ENCODE results near the gene CBR1.
"Not testable (repeated sequence)": the region's sequence is repeated elsewhere in the genome, so short reads cannot be mapped to it uniquely, and the experiment has no call there.

Gene CBR1

DNA sequence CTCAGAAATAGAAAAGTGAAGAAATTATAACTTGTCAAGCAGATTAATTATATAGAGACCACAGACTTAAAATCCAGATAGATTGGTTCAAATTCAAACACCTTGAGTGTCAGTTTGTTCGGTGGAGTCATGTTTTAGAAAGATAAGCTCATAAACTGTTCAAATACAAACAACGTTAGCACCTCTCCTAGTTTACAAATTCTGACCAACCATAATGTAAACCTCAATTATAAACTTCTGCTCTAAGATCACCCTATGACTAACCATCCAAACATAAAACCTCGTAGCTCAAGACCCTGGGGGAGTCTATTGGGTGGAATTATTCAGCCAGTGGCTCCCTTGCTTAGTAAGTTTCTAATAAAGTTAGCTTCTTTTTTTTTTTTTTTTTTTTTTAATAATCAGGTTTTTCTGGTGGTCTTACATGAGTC is 12.4 kb downstream of the CBR1 start:
- DNase-seq: no peak

DNA sequence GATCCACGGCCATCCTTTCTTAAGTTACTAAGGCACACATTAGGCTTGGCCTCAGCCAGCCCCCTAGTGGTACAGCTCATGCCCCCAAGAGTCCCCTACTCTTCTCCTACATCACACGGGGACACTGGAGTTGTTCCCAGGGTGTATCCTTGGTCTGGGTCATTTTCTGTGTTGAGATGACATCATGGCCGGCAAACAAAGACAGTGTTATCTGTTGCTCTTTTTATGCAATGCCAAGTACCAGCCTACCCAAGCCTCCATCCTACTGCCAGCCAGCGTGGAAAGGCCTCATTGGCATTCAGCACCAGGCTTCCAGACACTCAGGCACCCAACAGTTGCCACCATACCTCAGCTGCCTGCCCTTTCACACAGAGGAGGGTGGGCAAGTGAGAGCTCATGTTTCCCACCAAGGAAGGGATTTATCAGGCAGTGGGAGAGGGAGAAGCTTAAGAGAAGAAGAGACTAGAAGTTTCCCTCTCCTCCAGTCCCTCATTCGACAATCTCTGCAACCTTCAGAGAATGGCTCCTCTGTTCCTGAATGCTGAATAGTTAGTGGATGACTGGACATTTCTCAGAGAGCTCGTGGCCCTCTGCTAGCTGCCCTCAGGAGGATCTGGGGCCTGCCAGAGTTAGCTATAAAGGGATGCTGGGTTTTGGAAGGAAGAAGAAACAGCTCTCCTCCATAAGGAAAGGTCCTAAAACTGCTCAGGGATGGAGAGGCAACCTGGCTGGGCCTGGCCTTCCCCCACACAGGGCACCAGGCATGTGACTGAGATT is 17.7 kb downstream of the CBR1 start:
- no peak for DNase-seq

DNA sequence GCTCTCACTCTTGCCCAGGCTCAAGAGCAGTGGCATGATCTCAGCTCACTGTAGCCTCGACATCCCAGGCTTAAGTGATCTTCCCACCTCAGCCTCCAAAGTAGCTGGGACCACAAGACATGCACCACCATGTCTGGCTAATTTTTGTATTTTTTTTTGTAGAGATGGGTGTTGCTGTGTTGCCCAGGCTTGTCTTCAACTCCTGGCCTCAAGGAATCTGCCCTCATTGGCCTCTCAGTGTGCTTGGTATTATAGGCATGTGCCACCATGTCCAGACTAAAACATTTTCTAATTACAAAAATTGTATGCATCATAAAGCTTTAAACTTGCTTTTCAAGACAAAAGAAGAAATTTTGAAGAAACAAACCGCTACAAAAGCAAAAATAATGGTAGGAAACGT is 20.1 kb downstream of the CBR1 start:
- DNase-seq: no peak

DNA sequence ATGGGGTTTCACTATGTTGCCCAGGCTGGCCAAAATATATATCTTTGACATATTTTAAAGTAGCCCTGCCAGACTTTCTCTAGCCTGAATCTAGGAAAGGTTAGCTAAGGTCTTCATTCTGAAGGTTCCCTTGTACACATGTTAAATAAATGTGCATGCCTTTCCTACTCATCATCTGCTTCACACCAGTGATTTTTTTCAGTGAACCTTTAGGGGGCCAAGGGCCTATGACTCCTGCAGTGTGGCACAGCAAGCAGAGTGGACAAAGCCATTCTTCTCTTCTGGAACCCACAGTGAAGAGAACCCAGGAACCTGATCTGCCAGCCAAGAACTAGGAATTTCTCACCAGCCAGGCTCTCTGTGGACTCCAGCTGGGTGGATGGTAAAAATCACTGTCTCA is 22.9 kb downstream of the CBR1 start:
- no peak for DNase-seq

DNA sequence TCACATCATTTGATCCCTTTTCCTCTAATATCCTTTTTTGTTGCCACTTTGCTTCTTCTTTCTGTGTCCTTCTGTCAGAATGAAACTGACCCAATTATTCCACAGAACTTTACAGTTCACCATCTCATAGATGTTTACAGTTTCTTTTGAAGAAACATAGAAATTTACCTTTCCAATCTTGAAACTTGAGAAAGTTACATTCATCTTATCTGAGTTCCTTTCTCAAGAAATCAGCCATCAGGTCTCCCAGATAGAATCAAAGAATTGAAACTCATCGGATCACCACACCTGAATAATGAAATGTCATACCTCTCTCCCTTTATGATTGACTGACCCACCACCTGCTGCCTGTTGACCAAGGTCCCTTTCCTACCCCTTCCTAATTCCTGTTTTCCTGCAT is 23.7 kb downstream of the CBR1 start:
- DNase-seq: no peak

DNA sequence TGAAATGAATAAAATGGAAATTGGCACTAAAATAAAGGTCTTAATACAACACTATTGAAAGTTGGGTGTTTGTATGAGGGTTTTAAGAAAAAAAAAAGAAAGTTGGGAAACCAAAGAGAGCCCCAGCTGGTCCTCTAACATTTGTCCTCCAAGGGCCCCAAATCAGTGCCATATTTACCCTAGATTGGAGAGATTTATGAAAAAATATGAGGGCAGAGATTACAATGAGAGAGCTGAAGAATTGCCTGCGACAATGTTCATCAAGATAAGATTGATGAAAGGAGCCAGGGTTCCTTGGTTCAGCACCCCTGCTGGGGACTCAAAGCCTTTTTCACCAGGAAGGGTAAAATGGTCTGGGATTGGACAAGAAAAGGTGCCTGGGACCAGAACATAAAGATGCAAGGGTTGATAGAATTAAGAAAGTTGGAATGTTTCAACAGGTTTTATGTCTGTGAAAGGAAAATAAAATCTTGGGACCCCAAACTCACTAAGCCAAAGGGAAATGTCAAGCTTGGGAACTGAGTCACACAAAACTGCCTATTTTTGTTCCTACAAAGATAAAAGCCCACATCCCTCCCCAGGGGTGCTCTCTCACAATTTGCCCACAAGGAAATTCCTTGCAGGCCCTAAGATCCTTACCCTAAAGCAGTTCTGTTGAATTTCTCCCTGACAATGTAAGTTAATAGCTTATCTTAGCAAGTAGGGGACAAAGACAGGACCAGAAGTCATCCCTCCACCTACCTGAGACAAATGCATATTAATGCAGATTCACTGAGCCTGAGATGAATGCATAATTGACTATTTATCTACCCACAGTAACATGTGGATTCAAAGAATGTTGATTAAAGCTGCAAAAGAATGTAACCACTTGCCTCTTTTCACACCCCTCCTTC is 26.8 kb downstream of the CBR1 start:
- no peak for DNase-seq

DNA sequence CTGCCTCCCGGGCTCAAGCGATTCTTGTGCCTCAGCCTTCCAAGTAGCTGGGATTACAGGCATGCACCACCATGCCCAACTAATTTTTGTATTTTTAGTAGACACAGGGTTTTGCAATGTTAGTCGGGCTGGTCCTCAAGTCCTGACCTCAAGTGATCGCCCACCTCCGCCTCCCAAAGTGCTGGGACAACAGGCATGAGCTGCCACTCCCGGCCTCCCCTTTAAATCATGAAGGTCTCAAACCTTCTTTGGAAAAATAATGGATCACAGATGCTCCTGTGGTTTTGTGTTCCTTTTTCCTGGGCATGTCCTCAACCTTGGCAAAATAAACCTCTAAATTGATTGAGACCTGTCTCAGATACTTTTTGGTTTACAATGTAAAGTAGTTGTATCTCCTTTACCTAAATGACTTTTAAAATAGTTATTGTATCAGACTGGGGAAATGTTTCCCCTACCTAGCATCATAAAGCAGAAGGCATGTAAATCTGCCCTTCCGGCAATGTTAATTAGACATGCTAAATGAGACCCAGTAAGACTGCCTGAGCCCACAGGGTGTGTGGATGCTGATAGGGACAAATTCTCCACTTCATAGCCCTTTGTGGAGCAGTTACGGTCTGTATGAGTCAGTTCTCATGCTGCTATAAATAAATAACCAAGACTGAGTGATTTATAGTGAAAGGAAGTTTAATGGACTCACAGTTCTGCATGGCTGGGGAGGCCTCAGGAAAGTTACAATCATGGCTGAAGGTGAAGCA is 27.8 kb downstream of the CBR1 start:
- DNase-seq: no peak

DNA sequence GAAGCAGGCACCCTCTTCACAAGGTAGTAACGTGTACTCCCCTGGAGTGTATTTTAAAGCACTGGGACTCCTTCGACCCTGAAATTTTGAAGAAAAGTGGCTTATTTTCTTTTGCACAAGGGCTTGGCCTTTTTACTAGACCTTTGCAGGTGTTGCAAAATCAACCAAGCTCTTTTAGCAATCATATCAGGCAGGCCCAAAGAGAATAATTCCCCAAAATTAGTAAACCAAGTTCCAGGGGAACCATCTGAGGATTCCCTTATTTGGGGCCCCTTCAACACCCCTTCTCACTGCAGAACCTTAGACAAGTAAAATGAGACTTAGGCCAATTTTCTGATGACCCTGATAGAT is 28.3 kb downstream of the CBR1 start:
- no peak for DNase-seq

DNA sequence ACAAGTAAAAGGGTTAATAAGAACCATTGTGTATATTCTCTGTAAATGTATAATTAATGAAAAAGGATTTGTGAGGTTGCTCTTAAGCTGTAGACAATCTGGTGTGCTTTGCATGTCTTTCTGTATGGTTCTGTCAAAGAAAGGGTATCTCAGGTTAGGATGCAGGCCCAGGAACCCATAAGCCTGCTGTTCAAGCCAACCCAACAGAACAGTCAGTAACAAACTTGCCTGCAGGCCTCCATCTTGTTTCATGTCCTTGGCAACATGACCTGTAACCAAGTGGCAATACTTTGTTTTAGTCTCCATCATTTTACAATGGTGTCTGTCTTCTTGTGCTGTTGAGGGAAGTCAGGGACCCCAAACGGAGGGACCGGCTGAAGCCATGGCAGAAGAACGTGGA is 29.2 kb downstream of the CBR1 start:
- DNase-seq: no peak

DNA sequence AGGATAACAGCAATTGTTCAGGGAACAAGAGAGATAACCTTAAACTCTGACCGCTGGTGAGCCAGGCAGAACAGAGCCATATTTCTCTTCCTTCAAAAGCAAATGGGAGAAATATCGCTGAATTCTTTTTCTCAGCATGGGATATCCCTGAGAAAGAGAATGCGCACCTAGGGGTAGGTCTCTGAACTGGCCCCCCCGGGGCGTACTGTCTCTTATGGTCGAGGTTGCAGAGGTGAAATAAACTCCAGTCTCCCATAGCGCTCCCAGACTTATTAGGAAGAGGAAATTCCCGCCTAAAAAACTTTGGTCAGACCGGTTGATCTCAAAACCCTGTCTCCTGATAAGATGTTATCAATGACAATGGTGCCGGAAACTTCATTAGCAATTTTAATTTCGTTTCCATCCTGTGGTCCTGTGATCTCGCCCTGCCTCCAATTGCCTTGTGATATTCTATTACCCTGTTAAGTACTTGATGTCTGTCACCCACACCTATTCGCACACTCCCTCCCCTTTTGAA is 29.9 kb downstream of the CBR1 start:
- DNase-seq: not testable (repeated sequence)

DNA sequence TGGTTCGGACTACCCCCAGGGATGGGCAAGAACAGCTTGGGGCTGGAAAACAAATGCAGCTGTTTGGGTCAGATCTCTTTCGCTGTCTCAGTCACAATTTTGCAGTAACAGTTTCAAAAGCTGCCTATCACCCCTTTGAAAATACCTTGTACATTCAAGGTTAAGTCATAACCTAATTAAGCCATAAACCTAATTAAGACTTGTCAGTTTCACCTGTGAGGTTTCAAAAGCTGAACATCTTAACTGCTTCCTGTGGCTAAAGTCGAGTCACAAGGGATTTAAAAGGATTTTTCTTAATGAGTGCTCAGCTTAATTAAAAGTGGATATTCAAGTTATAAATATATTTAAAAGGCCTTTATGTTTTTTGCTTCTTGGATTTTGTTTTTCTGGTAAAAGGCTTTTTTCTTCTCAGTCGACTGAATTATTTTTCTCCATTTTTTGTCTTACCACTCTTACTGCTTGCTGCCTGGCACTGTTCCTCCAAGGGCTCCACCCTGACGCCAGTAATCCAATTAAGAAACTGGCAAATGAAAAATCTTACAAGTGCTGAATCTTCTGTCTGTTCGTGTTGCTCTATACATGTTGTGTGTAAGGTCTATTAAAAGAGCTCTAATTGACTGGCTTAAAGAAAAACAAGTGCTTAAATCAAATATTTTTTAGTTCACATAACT is 31.3 kb downstream of the CBR1 start:
- no peak for DNase-seq

DNA sequence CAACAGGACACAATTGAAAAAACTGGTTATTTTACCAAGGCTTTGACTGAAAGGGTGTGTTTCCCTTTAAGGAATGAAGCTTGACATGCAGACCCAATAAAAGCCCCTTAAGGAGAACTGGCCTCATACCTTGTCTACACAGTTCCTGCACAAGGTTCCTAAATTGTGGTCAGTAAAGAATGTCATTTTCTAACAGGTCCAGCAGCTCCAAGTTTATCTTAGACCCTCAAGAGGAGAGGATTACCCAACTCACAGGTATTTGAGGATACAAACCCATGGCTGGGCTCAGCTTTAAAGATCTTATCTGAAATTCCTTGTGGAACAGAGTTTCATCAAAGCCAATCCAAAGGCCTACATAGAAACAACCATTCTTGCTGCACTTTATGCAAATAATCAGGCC is 33.6 kb downstream of the CBR1 start:
- DNase-seq: no peak

DNA sequence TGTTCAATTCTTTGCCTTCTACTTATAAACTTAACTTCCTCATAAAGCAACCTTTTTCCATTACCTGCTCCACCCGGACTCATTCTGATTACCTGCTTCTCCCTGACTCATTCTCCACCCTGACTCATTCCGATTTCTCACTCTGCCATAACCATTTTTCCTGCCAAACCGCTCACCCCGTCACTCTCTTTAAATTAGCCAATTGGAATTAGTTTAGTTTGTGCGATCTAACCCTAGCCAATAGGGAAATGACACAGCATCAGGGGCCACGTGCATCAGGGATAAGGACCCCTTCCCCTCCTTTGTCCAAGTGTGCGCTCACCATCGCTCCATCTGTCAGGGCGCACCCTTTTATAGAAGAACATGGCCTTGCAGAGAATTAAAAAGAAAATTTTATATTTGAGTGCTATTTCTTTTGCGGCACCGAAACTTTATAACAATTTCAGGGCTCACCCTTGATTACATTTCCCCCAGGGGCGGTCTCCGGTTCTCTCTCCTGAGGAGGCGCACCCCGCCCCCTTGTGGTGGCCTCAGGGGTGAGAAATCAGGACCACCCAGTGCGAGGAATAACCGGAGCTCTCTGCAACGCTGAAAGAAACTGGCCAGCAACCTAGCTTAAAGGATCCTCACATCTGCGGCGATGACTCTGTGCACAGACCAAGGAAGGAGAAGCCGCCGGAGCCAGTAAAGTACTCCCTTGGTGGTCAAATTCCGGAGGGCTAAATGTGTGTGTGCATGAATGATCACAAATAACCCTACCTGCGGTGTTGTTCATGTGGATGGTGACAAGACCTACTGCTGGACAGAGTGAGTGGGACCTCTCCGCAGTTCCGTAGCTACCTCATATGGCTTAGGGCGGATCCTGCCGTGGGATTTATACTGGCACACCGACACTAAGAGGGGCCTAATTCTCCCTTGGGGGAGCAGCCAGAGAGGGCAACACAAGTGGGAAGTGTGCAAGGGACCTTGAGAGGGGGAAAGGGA is 34.8 kb downstream of the CBR1 start:
- DNase-seq: no peak

DNA sequence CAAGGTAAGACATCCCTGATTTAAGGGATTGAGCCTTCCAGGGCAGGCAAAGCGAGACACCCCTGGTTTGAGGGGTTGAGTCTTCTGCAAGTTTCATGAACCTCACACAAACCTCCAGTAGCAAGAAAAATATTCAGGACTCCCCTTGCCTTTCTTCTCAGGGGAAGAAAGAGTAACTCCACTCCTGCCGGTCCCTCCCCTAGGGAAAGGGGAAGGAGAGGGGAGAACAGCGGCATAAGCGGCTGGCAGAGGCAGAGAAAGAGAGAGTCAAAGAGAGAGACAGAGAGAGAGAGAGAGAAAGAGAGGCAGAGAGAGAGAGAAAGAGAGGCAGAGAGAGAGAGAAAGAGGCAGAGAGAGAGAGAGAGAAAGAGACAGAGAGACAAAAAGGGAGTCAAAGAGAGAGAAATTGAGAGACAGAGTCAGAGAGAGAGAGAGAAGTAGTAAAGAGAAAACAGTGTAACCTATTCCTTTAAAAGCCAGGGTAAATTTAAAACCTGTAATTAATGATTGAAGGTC is 35.6 kb downstream of the CBR1 start:
- DNase-seq: no peak

DNA sequence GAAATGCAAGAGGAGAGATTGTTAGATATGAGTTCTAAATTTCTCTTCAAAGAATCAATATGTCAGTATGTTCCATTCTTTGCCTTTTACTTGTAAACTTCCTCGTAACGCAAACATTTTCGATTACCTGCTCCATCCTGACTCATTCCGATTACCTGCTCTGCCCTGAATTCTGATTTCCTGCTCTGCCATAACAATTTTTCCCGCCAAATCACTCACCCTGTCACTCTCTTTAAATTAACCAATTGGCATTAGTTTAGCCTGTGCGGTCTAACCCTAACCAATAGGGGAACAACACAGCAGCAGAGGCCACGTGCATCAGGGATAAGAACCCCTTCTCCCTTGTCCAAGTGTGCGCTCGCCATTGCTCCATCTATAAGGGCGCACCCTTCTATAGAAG is 40.0 kb downstream of the CBR1 start:
- no peak for DNase-seq

DNA sequence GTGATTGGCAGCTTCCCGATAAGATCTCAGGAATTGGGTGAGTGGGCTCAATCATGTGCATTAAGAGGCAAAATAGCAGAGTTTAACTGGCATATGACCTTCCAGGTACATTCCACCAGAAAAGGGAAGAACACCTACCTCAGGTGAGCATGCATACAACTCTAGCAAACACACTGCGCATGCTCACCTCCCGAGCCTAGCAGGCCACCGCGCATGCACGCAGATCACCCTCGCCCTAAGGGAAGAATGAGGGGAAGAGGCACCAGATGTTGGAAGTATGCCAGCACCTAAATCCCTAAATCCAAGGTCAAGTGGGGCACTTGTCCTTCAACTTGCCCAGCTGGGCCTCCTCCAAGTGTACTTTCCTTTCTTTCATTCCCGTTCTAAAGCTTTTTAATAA is 41.4 kb downstream of the CBR1 start:
- DNase-seq: no peak

DNA sequence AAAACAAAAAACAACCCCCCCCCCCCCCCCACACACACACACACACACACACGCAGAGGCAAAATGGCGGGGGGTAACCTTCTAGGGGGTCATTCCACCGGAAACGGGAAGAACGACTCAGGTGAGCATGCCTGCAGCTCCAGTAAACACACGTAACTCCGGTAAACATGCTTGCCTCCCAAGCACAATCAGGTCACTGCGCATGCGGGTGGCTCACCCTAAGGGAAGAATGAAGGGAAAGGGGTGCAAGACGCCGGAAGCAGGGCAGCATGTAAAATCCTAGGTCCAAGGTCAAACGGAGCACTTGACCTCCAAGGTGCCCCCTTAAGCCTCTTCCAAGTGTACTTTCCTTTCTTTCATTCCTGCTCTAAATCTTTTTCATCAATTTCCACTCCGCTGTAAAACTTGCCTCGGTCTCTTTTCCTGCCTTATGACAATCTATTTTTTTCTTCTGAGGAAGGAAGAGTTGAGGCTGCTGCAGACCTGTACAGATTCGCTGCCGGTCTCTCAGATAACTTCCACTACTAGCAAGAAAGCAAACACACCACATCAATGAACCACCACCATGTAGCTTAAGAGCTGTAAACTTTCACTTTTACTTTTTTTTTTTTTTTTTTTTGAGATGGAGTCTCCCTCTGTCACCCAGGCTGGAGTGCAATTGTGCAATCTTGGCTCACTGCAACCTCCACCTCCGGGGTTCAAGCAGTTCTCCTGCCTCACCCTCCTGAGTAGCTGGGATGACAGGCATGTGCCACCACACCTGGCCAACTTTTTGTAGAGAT is 44.0 kb downstream of the CBR1 start:
- DNase-seq: no peak

DNA sequence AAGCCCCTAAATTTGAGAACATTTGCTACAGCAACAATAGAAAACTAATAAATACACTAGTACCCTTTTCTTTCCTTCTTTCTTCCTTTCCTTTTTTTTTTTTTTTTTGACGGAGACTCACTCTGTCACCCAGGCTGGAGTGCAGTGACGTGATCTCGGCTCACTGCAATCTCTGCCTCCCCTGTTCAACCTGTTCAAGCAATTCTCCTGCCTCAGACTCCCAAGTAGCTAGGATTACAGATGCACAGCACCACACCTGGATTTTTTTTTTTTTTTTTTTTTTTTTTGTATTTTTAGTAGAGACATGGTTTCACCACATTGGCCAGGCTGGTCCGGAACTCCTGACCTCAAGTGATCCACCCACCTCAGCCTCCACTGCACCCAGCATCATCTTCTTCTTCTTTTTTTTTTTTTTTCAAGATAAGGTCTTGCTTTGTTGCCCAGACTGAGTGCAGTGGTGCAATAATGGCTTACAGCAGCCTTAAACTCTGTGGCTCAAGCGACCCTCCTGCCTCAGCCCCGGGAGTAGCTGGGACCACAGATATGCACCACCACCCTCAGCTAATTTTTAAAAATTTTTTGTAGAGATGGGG is 45.4 kb downstream of the CBR1 start:
- no peak for DNase-seq

DNA sequence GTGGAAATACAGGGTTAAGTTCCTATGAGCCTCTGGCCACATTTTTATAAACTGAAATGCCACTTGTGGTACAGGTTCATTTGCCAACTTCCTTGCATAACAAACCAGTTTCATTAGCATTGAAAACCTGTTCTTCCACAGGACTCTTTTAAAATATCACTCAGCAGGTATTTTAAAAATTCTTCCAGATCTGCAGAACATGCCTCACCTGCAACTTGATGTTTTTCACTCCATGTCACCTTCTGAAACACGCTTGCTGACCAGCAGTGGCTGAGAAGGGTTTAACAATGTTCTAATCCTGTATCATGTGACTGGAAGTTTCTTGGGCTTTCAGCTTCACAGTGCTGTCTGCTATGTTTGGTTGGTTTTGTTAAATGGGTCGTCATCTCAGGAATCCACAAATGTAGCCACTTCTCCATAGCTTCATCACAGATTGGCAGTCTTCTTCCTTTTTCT is 47.5 kb downstream of the CBR1 start:
- no peak for DNase-seq

DNA sequence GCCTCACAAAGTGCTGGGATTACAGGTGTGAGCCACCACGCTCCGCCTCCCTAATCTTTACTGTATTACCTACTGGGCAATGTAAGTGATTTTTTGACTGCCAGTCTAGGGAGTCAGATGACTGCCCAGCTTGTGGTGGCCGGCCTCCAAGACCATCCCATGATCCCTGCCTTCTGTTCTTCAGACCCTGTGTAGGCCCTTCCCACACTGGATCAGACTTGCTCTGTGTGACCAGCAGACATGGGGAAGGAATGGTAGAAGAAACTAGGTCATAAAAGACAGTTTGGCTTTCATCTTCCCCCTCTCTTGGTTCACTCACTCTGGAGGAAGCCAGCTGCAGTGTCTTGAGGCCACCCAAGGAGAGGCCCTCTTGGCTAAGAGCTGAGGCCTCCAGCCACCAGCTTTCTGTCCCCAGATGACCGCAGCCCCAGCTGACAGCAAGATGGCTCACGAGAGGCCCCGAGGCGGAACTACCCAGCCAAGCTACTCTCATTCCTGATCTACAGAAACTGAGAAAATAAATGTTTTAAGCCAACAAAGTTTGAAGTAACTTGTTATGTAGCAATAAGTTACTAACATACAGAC is 50.6 kb downstream of the CBR1 start:
- DNase-seq: no peak

All from NCI-H1930 (cell line).